HepG2 (cell line): ENCODE data around the gene PANK1. TPM values are rescaled to one million over a fixed set of nuclear protein-coding genes. Genes with fewer than 3 reads are reported as not detected.
"Not testable (repeated sequence)": the region's sequence is repeated elsewhere in the genome, so short reads cannot be mapped to it uniquely, and the experiment has no call there.

Experiments
- ATAC-seq: fragments of 200-7000 bp; cut with Tn5 transposase; 3 replicates; pipeline ENCODE4 v1.9.1; 2020; ENCODE audit warnings: mild to moderate bottlenecking, moderate library complexity
- BruUV-seq: library from RNA; stranded (reverse); fragments of 400-500 nt; replicated peaks from 2 replicates; lab custom pipeline; 2021; lab: Mats Ljungman, UMichigan
- CTCF ChIA-PET: fragments of 300-600 bp; formaldehyde crosslinking; extraction: SDS; loops from one replicate; lab custom pipeline; 2021; ENCODE audit warnings: low total read pairs, inconsistent platforms, low intra/inter-chr PET ratio; lab: Yijun Ruan, JAX
- POLR2A ChIA-PET: fragments of 350-600 bp; sonication (Branson Sonifier 250); formaldehyde crosslinking; loops from one replicate; lab custom pipeline; 2020; ENCODE audit warnings: antibody characterized with exemption, inconsistent platforms; lab: Yijun Ruan, JAX
- DNase-seq: peaks from one replicate; pipeline ENCODE4 v3.0.0-alpha.2; 2015; ENCODE audit warnings: low spot score
- FAIRE-seq: peaks from 3 replicates; lab custom pipeline; 2011; peaks lifted over from hg19 to GRCh38; lab: Jason Lieb, UNC
- H2AFZ ChIP-seq: one replicate; pipeline ENCODE4 v1.6.1; 2011; ENCODE audit warnings: low read length, inconsistent platforms
- H3K27ac ChIP-seq: fragments of 300-600 bp; 3 replicates; pipeline ENCODE4 v1.8.0; 2011; ENCODE audit warnings: mixed run types, mild to moderate bottlenecking, mixed read lengths, low read length, inconsistent platforms; ENCODE audit not compliant: insufficient read depth; ENCODE audit errors: extremely low read length
- H3K27me3 ChIP-seq, 2 experiments: fragments of 200-600 bp in 1 of 2; 2 replicates in 1 of 2; 3 replicates in 1 of 2; pipeline versions ENCODE4 v1.6.0 to v1.8.0; 2011; ENCODE audit warnings: low read length in 2 of 2, mild to moderate bottlenecking in 2 of 2, moderate library complexity in 2 of 2, inconsistent platforms in 1 of 2; ENCODE audit not compliant: insufficient read depth in 2 of 2, control insufficient read depth in 1 of 2
- H3K36me3 ChIP-seq, 2 experiments: fragments of 200-600 bp in 1 of 2; replicated peaks in 1 of 2; 2 replicates in 1 of 2; 3 replicates in 1 of 2; pipeline versions ENCODE4 v1.5.1 to v1.8.0; 2011; ENCODE audit warnings: low read length in 2 of 2, inconsistent platforms in 1 of 2; ENCODE audit not compliant: insufficient read depth in 2 of 2, control insufficient read depth in 1 of 2
- H3K4me1 ChIP-seq: 2 replicates; pipeline ENCODE4 v1.5.1; 2012; ENCODE audit warnings: low read length, inconsistent platforms; ENCODE audit not compliant: insufficient read depth
- H3K4me2 ChIP-seq: 2 replicates; pipeline ENCODE4 v1.6.0; 2011; ENCODE audit warnings: low read depth, low read length, inconsistent platforms
- H3K4me3 ChIP-seq, 3 experiments: fragments of 200-600 bp in 1 of 3; sonication (generic), shearing (Covaris generic) in 1 of 3; replicated peaks in 1 of 3; 2 replicates each; pipeline ENCODE4 v1.5.1; 2011 to 2016; ENCODE audit warnings: low read length in 3 of 3, inconsistent platforms in 2 of 3, low read depth in 2 of 3, mild to moderate bottlenecking in 2 of 3, control low read depth in 1 of 3, mixed read lengths in 1 of 3; ENCODE audit not compliant: insufficient read depth in 1 of 3
- H3K79me2 ChIP-seq: one replicate; pipeline ENCODE4 v1.6.1; 2011; ENCODE audit warnings: low read length, inconsistent platforms; ENCODE audit not compliant: insufficient read depth
- H3K9ac ChIP-seq: 2 replicates; pipeline ENCODE4 v1.6.0; 2011; ENCODE audit warnings: mild to moderate bottlenecking, low read depth, low read length, inconsistent platforms; ENCODE audit not compliant: insufficient read depth
- H3K9me3 ChIP-seq: 2 replicates; pipeline ENCODE4 v1.5.1; 2012; ENCODE audit warnings: mild to moderate bottlenecking, low read length
- H4K20me1 ChIP-seq: 2 replicates; pipeline ENCODE4 v1.6.0; 2011; ENCODE audit warnings: inconsistent platforms, mild to moderate bottlenecking, low read length, moderate library complexity; ENCODE audit not compliant: insufficient read depth
- ELF3 ChIP-seq: IDR thresholded peaks from 2 replicates; pipeline ENCODE4 v1.6.1; 2016; ENCODE audit warnings: missing genetic modification reagents, missing compliant biosample characterization
- ZNF703 ChIP-seq: sonication (generic); formaldehyde crosslinking; IDR thresholded peaks from 2 replicates; pipeline ENCODE4 v1.5.1; 2020; ENCODE audit warnings: missing genetic modification reagents, mild to moderate bottlenecking, moderate library complexity, borderline replicate concordance
- WGBS: methylation state at CpG from one replicate; pipeline ENCODE4 v1.1.6; 2017; ENCODE audit warnings: low lambda C conversion rate; 5-methylcytosine and 5-hydroxymethylcytosine counted together
- in situ Hi-C: cut with HindIII; loops from 2 replicates; pipeline ENCODE4 v1.10.0; 2017; ENCODE audit warnings: low pct_unique_long_range_greater_than_20kb; ENCODE audit not compliant: extremely low pct_ligation_motif_present
- intact Hi-C: fragments of 100-400 bp; cut with micrococcal nuclease; formaldehyde crosslinking; loops from one replicate; pipeline ENCODE4 v1.10.0; 2022; ENCODE audit not compliant: unreplicated experiment
- polyA plus RNA-seq, 8 experiments: library from polyadenylated mRNA; depleted of rRNA in 3 of 8; stranded (reverse) in 7 of 8; unstranded in 1 of 8; fragments of >200 nt; fragmentation: Illumina TruSeq in 4 of 8; extraction: Trizol in 4 of 8; gene quantifications; 2 replicates each; pipeline versions ENCODE4 v1.2.1 to v1.2.3, GENCODE V29; 2011 to 2016; ENCODE audit warnings: low read depth in 4 of 8, missing spikeins in 1 of 8, mixed read lengths in 1 of 8; ENCODE audit not compliant: insufficient read depth in 1 of 8
- total RNA-seq, 5 experiments: library from RNA; depleted of rRNA; stranded (reverse); fragments of >200 nt; fragmentation: Illumina TruSeq; extraction: Trizol; gene quantifications; 2 replicates each; pipeline ENCODE4 v1.2.3, GENCODE V29; 2016; ENCODE audit warnings: low read depth in 1 of 5
- TF ChIP-seq, protein P1 (sequence below): sonication (generic); formaldehyde crosslinking; IDR thresholded peaks from 2 replicates; pipeline ENCODE4 v1.4.0; 2020; ENCODE audit warnings: missing genetic modification reagents
- TF ChIP-seq, protein P2 (sequence below): sonication (generic); formaldehyde crosslinking; IDR thresholded peaks from 2 replicates; pipeline ENCODE4 v1.4.0; 2020; ENCODE audit warnings: missing genetic modification reagents

The PANK1 gene
- total and polyA plus RNA-seq, 2 of the 13 experiments (the other 11 are each of a cell fraction or from before 2014, with no cell fraction given), result 18.2 to 33.3 TPM

DNA sequence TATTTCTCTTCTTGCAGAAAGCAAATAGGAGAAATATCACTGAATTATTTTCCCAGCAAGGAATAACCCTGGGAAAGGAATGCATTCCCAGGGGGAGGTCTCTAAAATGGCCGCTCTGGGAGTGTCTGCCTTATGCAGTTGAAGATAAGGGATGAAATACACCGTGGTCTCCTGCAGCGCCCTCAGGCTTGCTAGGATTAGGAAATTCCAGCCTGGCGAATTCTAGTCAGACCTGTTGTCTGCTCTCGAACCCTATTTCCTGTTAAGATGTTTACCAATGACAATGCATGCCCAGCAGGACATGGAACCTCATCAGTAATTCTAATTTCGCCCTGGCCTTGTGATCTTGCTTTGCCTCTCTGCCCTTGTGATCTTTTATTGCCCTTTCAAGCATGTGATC lies 24.7 kb downstream of the PANK1 start:
- POLR2A ChIA-PET, in situ Hi-C loops: not testable (repeated sequence)
- TF ChIP-seq, protein P1, sequence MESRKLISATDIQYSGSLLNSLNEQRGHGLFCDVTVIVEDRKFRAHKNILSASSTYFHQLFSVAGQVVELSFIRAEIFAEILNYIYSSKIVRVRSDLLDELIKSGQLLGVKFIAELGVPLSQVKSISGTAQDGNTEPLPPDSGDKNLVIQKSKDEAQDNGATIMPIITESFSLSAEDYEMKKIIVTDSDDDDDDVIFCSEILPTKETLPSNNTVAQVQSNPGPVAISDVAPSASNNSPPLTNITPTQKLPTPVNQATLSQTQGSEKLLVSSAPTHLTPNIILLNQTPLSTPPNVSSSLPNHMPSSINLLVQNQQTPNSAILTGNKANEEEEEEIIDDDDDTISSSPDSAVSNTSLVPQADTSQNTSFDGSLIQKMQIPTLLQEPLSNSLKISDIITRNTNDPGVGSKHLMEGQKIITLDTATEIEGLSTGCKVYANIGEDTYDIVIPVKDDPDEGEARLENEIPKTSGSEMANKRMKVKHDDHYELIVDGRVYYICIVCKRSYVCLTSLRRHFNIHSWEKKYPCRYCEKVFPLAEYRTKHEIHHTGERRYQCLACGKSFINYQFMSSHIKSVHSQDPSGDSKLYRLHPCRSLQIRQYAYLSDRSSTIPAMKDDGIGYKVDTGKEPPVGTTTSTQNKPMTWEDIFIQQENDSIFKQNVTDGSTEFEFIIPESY (CRISPR knock-in tag), result peak; percentile 66
- TF ChIP-seq, all 625 proteins: peak for 1; not testable (repeated sequence) for 624
- H3K4me2 ChIP-seq, H3K27me3 ChIP-seq, intact Hi-C loops, BruUV-seq, H4K20me1 ChIP-seq, H3K9ac ChIP-seq, H2AFZ ChIP-seq, H3K27ac ChIP-seq, DNase-seq, CTCF ChIA-PET, H3K9me3 ChIP-seq, H3K36me3 ChIP-seq, H3K4me3 ChIP-seq, FAIRE-seq, ATAC-seq: not testable (repeated sequence)
- Histone ChIP-seq H3K79me2 (peaks cover 22% of the 10 kb centered on the region), H3K4me1 (peaks cover 28% of the 10 kb centered on the region)
- 98% methylated on average over 6 of the region's 6 CpGs for WGBS

- BruUV-seq, result no TSS peak
- no peak overlapping the region for H3K4me3 ChIP-seq
- no peaks in the 10 kb centered on the region for H3K27me3 ChIP-seq
- in situ Hi-C loops, result no loop called here
- no peak overlapping the region for H3K27ac ChIP-seq
- H3K79me2 ChIP-seq, result peaks cover 12% of the 10 kb centered on the region
- no peaks in the 10 kb centered on the region for H3K9me3 ChIP-seq
- peaks cover 3 to 13% of the 10 kb centered on the region in 2 experiments; a peak in 4 of 5 replicates for H3K36me3 ChIP-seq
- ATAC-seq, result no peak
- no peak overlapping the region for H3K4me2 ChIP-seq
- no peak overlapping the region for H2AFZ ChIP-seq
- no peak overlapping the region for H3K9ac ChIP-seq
- intact Hi-C loops, result no loop called here
- peak; percentile 23 for DNase-seq
- CTCF ChIA-PET, result no interaction called here
- H3K4me1 ChIP-seq, result peaks cover 30% of the 10 kb centered on the region
- FAIRE-seq, result no peak
- H4K20me1 ChIP-seq, result no peaks in the 10 kb centered on the region
- POLR2A ChIA-PET, result interaction anchor here (1.0 to 1.3 kb wide), 2 partner anchors 28 to 30 kb away, joined by 3 read pairs; no protein-coding TSS in a partner anchor
- WGBS, result 30% methylated on average over 1 of the region's 1 CpG
- no peak for TF ChIP-seq ELF3 (CRISPR knock-in tag)
- no peak for TF ChIP-seq ZNF703 (CRISPR knock-in tag)
- TF ChIP-seq, protein P2, sequence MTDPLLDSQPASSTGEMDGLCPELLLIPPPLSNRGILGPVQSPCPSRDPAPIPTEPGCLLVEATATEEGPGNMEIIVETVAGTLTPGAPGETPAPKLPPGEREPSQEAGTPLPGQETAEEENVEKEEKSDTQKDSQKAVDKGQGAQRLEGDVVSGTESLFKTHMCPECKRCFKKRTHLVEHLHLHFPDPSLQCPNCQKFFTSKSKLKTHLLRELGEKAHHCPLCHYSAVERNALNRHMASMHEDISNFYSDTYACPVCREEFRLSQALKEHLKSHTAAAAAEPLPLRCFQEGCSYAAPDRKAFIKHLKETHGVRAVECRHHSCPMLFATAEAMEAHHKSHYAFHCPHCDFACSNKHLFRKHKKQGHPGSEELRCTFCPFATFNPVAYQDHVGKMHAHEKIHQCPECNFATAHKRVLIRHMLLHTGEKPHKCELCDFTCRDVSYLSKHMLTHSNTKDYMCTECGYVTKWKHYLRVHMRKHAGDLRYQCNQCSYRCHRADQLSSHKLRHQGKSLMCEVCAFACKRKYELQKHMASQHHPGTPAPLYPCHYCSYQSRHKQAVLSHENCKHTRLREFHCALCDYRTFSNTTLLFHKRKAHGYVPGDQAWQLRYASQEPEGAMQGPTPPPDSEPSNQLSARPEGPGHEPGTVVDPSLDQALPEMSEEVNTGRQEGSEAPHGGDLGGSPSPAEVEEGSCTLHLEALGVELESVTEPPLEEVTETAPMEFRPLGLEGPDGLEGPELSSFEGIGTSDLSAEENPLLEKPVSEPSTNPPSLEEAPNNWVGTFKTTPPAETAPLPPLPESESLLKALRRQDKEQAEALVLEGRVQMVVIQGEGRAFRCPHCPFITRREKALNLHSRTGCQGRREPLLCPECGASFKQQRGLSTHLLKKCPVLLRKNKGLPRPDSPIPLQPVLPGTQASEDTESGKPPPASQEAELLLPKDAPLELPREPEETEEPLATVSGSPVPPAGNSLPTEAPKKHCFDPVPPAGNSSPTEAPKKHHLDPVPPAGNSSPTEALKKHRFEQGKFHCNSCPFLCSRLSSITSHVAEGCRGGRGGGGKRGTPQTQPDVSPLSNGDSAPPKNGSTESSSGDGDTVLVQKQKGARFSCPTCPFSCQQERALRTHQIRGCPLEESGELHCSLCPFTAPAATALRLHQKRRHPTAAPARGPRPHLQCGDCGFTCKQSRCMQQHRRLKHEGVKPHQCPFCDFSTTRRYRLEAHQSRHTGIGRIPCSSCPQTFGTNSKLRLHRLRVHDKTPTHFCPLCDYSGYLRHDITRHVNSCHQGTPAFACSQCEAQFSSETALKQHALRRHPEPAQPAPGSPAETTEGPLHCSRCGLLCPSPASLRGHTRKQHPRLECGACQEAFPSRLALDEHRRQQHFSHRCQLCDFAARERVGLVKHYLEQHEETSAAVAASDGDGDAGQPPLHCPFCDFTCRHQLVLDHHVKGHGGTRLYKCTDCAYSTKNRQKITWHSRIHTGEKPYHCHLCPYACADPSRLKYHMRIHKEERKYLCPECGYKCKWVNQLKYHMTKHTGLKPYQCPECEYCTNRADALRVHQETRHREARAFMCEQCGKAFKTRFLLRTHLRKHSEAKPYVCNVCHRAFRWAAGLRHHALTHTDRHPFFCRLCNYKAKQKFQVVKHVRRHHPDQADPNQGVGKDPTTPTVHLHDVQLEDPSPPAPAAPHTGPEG (CRISPR knock-in tag), result no peak
These were observed 29.2 kb downstream of the PANK1 start for GRCh38 chr10:89615824-89616223.
